GM10266 (cell line): ENCODE data around the gene PDK2.

Experiments
- DNase-seq: peaks from one replicate; pipeline ENCODE4 v3.0.0; 2012; ENCODE audit errors: extremely low spot score
- CTCF ChIP-seq: IDR thresholded peaks from 2 replicates; pipeline ENCODE4 v1.5.1; 2012; ENCODE audit warnings: mild to moderate bottlenecking, low read depth; ENCODE audit not compliant: control insufficient read depth, insufficient read depth; ENCODE audit errors: missing control alignments

The PDK2 gene

GRCh38 chr17:50052822-50053653 is 42.1 kb upstream of the PDK2 start:
- TF ChIP-seq CTCF, result no peak
- no peak for DNase-seq

- no peak for DNase-seq
- no peak for TF ChIP-seq CTCF
Observed at GRCh38 chr17:50053654-50053960, 41.5 kb upstream of the PDK2 start.

GRCh38 chr17:50055055-50055425 is 40.1 kb upstream of the PDK2 start:
- no peak for DNase-seq
- TF ChIP-seq CTCF, result no peak

- peak; percentile 75 for DNase-seq
- no peak for TF ChIP-seq CTCF
Observed at GRCh38 chr17:50055426-50056216, 39.5 kb upstream of the PDK2 start, which contains the start of gene ITGA3. TSS of gene ITGA3 (plus strand) at chr17:50056110. CDS start at chr17:50056440, 330 bp downstream.

GRCh38 chr17:50056217-50056960 is 38.8 kb upstream of the PDK2 start:
- peak; percentile 67 for TF ChIP-seq CTCF
- DNase-seq, result peak; percentile 72

- no peak for DNase-seq
- TF ChIP-seq CTCF, result no peak
Observed at GRCh38 chr17:50056961-50057330, 38.2 kb upstream of the PDK2 start.

- DNase-seq, result no peak
- TF ChIP-seq CTCF, result no peak
Observed at GRCh38 chr17:50057521-50057991, 37.6 kb upstream of the PDK2 start.
